WERI-Rb-1 (cell line): Measurements from ENCODE around the gene ZNF516.
A peak's percentile ranks its signal among the peaks of the same experiment; 100 is the strongest.

ENCODE experiments used
- DNase-seq: peaks from one replicate; pipeline ENCODE4 v3.0.0-alpha.2; 2020
- H3K27ac ChIP-seq: fragments of 250-450 bp; sonication (Bioruptor Pico); 2 replicates; pipeline ENCODE4 v1.5.1; 2020; ENCODE audit warnings: mild to moderate bottlenecking, moderate library complexity
- H3K27me3 ChIP-seq: fragments of 250-450 bp; sonication (Bioruptor Pico); 2 replicates; pipeline ENCODE4 v1.5.1; 2021; ENCODE audit warnings: mild to moderate bottlenecking, low read depth, moderate library complexity; ENCODE audit not compliant: insufficient read depth, severe bottlenecking
- H3K36me3 ChIP-seq: fragments of 250-450 bp; sonication (Bioruptor Pico); 2 replicates; pipeline ENCODE4 v1.5.1; 2020; ENCODE audit warnings: mild to moderate bottlenecking, moderate library complexity
- H3K4me3 ChIP-seq: 2 replicates; pipeline ENCODE4 v1.5.1; 2011; ENCODE audit warnings: low read depth, mild to moderate bottlenecking, control low read depth, low read length
- H3K9me3 ChIP-seq: fragments of 250-450 bp; sonication (Bioruptor Pico); 2 replicates; pipeline ENCODE4 v1.5.1; 2021; ENCODE audit warnings: mild to moderate bottlenecking, moderate library complexity; ENCODE audit not compliant: severe bottlenecking
- CTCF ChIP-seq: IDR thresholded peaks from 2 replicates; pipeline ENCODE4 v1.5.1; 2011; ENCODE audit warnings: low read depth, mild to moderate bottlenecking, control low read depth, inconsistent platforms, low read length

The ZNF516 gene

GRCh38 chr18:76434452-76434851 lies 60.6 kb downstream of the ZNF516 start:
- Histone ChIP-seq H3K9me3 (no peaks in the 10 kb centered on the region), H3K36me3 (peaks cover 60% of the 10 kb centered on the region), H3K27ac (no peak overlapping the region), H3K4me3 (no peak overlapping the region), H3K27me3 (no peaks in the 10 kb centered on the region)
- DNase-seq = no peak
- no peak for TF ChIP-seq CTCF

- TF ChIP-seq CTCF = no peak
- no peaks in the 10 kb centered on the region for H3K9me3 ChIP-seq
- no peaks in the 10 kb centered on the region for H3K27me3 ChIP-seq
- no peak for DNase-seq
- H3K27ac ChIP-seq = no peak overlapping the region
- H3K36me3 ChIP-seq = peaks cover 53% of the 10 kb centered on the region
- H3K4me3 ChIP-seq = no peak overlapping the region
Measured at GRCh38 chr18:76433788-76434187, 61.3 kb downstream of the ZNF516 start.

- peaks cover 47% of the 10 kb centered on the region for H3K36me3 ChIP-seq
- H3K9me3 ChIP-seq = no peaks in the 10 kb centered on the region
- no peak for TF ChIP-seq CTCF
- no peaks in the 10 kb centered on the region for H3K27me3 ChIP-seq
- no peak for DNase-seq
- no peak overlapping the region for H3K27ac ChIP-seq
- no peak overlapping the region for H3K4me3 ChIP-seq
Measured at GRCh38 chr18:76432970-76433767, 61.9 kb downstream of the ZNF516 start.

GRCh38 chr18:76432274-76432755 lies 62.7 kb downstream of the ZNF516 start:
- H3K9me3 ChIP-seq = no peaks in the 10 kb centered on the region
- TF ChIP-seq CTCF = no peak
- no peak for DNase-seq
- no peak overlapping the region for H3K4me3 ChIP-seq
- H3K27ac ChIP-seq = peak overlapping the region; percentile 86
- H3K27me3 ChIP-seq = no peaks in the 10 kb centered on the region
- H3K36me3 ChIP-seq = peaks cover 42% of the 10 kb centered on the region

GRCh38 chr18:76431437-76432273 lies 63.4 kb downstream of the ZNF516 start:
- Histone ChIP-seq H3K36me3 (peaks cover 42% of the 10 kb centered on the region), H3K27ac (peak overlapping the region; percentile 86), H3K9me3 (no peaks in the 10 kb centered on the region), H3K4me3 (peak overlapping the region; percentile 41), H3K27me3 (no peaks in the 10 kb centered on the region)
- TF ChIP-seq CTCF = no peak
- DNase-seq = peak; percentile 99
